ENCODE results near the gene DEFB132.

DEFB132 gene

GRCh38 chr20:297925-298775 lies 40.6 kb downstream of the DEFB132 start:
- peak; percentile 8 for DNase-seq (ENCODE audit: low read depth)

- no peak for DNase-seq (ENCODE audit: low read depth)
Observed at GRCh38 chr20:298776-299391, 41.4 kb downstream of the DEFB132 start.

- DNase-seq (ENCODE audit: low read depth), result no peak
Observed at GRCh38 chr20:300345-300990, 42.9 kb downstream of the DEFB132 start.

GRCh38 chr20:301886-302848 lies 44.6 kb downstream of the DEFB132 start:
- DNase-seq (ENCODE audit: low read depth), result no peak

GRCh38 chr20:305745-306144 lies 48.2 kb downstream of the DEFB132 start:
- DNase-seq (ENCODE audit: low read depth), result no peak

- DNase-seq (ENCODE audit: low read depth), result no peak
Observed at GRCh38 chr20:308427-309038, 51.0 kb downstream of the DEFB132 start.

GRCh38 chr20:309306-309840 lies 51.8 kb downstream of the DEFB132 start:
- DNase-seq (ENCODE audit: low read depth), result no peak

- peak; percentile 46 for DNase-seq (ENCODE audit: low read depth)
Observed at GRCh38 chr20:309841-310644, 52.5 kb downstream of the DEFB132 start.

- no peak for DNase-seq (ENCODE audit: low read depth)
Observed at GRCh38 chr20:310645-311044, 53.1 kb downstream of the DEFB132 start.
